Ovary (tissue), 9 donors: ENCODE measurements around the gene MAP3K1. TPM values are rescaled to one million over a fixed set of nuclear protein-coding genes. Genes with fewer than 3 reads are reported as not detected.

Experiments
- DNase-seq, 5 donors: peaks; one replicate each; pipeline ENCODE4 v3.0.0-alpha.2; 2019 to 2020
- H3K27ac ChIP-seq, 2 donors: fragments of 200-600 bp; one replicate each; pipeline versions ENCODE4 v1.5.1 to v1.8.0; 2019 to 2022
- H3K27me3 ChIP-seq: fragments of 200-600 bp; one replicate; pipeline ENCODE4 v1.8.0; 2022
- H3K36me3 ChIP-seq: fragments of 200-600 bp; sonication (generic); one replicate; pipeline ENCODE4 v1.5.1; 2019
- H3K4me1 ChIP-seq: one replicate; pipeline ENCODE4 v1.8.1; 2013; ENCODE audit warnings: mild to moderate bottlenecking, moderate library complexity; ENCODE audit not compliant: insufficient read depth
- H3K4me3 ChIP-seq: fragments of 200-600 bp; sonication (generic); one replicate; pipeline ENCODE4 v1.5.1; 2017
- H3K9me3 ChIP-seq, 2 donors: fragments of 200-600 bp in 1 of 2; sonication (generic) in 1 of 2; one replicate each; pipeline versions ENCODE4 v1.5.1 to v1.8.1; 2013 to 2019; ENCODE audit warnings: mild to moderate bottlenecking in 1 of 2, moderate library complexity in 1 of 2
- CTCF ChIP-seq, 3 donors: fragments of 450-650 bp in 2 of 3; fragments of 200-600 bp in 1 of 3; IDR thresholded peaks; one replicate each; pipeline versions ENCODE4 v1.5.1 to v1.8.0; 2016 to 2022; ENCODE audit warnings: antibody characterized with exemption in 3 of 3, mild to moderate bottlenecking in 1 of 3
- EP300 ChIP-seq: sonication (generic); formaldehyde crosslinking; IDR thresholded peaks from one replicate; pipeline ENCODE4 v1.6.1; 2017; ENCODE audit warnings: antibody characterized with exemption
- POLR2A ChIP-seq: fragments of 450-650 bp; IDR thresholded peaks from one replicate; pipeline ENCODE4 v1.6.1; 2017; ENCODE audit warnings: antibody characterized with exemption, mild to moderate bottlenecking, moderate library complexity
- WGBS, 3 donors: extraction: QIAGEN DNeasy Blood & Tissue Kit in 1 of 3; methylation state at CpG; one replicate each; pipeline versions ENCODE4 v1.1.5 to v1.1.7; 2013 to 2017; 5-methylcytosine and 5-hydroxymethylcytosine counted together
- intact Hi-C, 4 donors: fragments of 100-400 bp; cut with DNase I; formaldehyde crosslinking; loops; one replicate each; pipeline versions ENCODE4 v1.11.0 to v1.15.1; 2022 to 2023
- polyA plus RNA-seq, 2 donors: library from polyadenylated mRNA; stranded (reverse); fragments of 200-250 nt in 1 of 2; fragments of 350-450 nt in 1 of 2; fragmentation: Illumina TruSeq in 1 of 2; extraction: RNeasy Lipid Tissue Mini Kit (QIAGEN cat#74804) in 1 of 2; gene quantifications; one replicate each; pipeline ENCODE4 v1.2.3, GENCODE V29; 2013 to 2014
- total RNA-seq, 7 donors: library from RNA; depleted of rRNA in 2 of 7; stranded (reverse); fragments of >200 nt in 2 of 7; fragmentation: NEBNext Ultra II Directional in 3 of 7; extraction: Animal tissue kit (Norgen Biotek cat#: 25700) in 3 of 7; gene quantifications; one replicate each; pipeline versions ENCODE4 v1.1.0 to v1.2.4, GENCODE V29; 2016 to 2023
- donor health status: DM: no; HTN: no; CAD: no; lungs with moderate emphysema.
- donor health status: DM: no; HTN: no; CAD: no.
- donor health status: Bipolar disorder and iron deficiency.
- donor health status: DM: yes; HTN: yes; CAD: no.
- donor health status: DM: no; HTN: no; CAD: no.
- donor health status: DM: yes; HTN: yes; CAD: no.

The MAP3K1 gene
- total and polyA plus RNA-seq, 9 donors: 5.4 to 29.8 (median 21.6) TPM

GRCh38 chr5:56881571-56881970 lies 66.2 kb downstream of the MAP3K1 start:
- no peaks in the 10 kb centered on the region for H3K4me1 ChIP-seq
- WGBS, 3 donors: 92 to 97% (median 96%) methylated on average over 5 of the region's 5 CpGs
- no peak overlapping the region for H3K4me3 ChIP-seq
- no peaks in the 10 kb centered on the region for H3K36me3 ChIP-seq
- DNase-seq: no peak
- TF ChIP-seq POLR2A (no peak), EP300 (no peak), CTCF (IDR thresholded peaks at IDR 0.05) (no peak)
- H3K9me3 ChIP-seq: no peaks in the 10 kb centered on the region
- H3K27me3 ChIP-seq: no peaks in the 10 kb centered on the region
- H3K27ac ChIP-seq: no peak overlapping the region
- intact Hi-C loops: no loop called here

GRCh38 chr5:56893251-56893951 lies 78.1 kb downstream of the MAP3K1 start:
- H3K4me3 ChIP-seq: no peak overlapping the region
- WGBS, 3 donors: 92 to 96% (median 96%) methylated on average over 5 of the region's 5 CpGs
- TF ChIP-seq POLR2A: no peak
- no peak for TF ChIP-seq CTCF (IDR thresholded peaks at IDR 0.05)
- TF ChIP-seq EP300: no peak
- H3K9me3 ChIP-seq: no peaks in the 10 kb centered on the region
- no peak for DNase-seq
- intact Hi-C loops: no loop called here
- no peaks in the 10 kb centered on the region for H3K4me1 ChIP-seq
- H3K27me3 ChIP-seq: no peaks in the 10 kb centered on the region
- no peak overlapping the region for H3K27ac ChIP-seq
- H3K36me3 ChIP-seq: no peaks in the 10 kb centered on the region

- no peaks in the 10 kb centered on the region for H3K4me1 ChIP-seq
- WGBS, 3 donors: 96 to 100% (median 99%) methylated on average over 4 of the region's 4 CpGs
- no peak for DNase-seq
- H3K4me3 ChIP-seq: no peak overlapping the region
- TF ChIP-seq POLR2A (no peak), EP300 (no peak), CTCF (IDR thresholded peaks at IDR 0.05) (no peak)
- H3K36me3 ChIP-seq: no peaks in the 10 kb centered on the region
- H3K27me3 ChIP-seq: no peaks in the 10 kb centered on the region
- intact Hi-C loops: loop anchor here in 1 of 4 donors (2.0 kb wide), 1 partner anchor 20 kb away; no protein-coding TSS in a partner anchor
- no peak overlapping the region for H3K27ac ChIP-seq
- H3K9me3 ChIP-seq: no peaks in the 10 kb centered on the region
Observed at GRCh38 chr5:56896763-56897162, 81.4 kb downstream of the MAP3K1 start.

GRCh38 chr5:56898213-56898612 lies 82.9 kb downstream of the MAP3K1 start:
- intact Hi-C loops: no loop called here
- Histone ChIP-seq H3K4me1 (no peaks in the 10 kb centered on the region), H3K27me3 (no peaks in the 10 kb centered on the region), H3K4me3 (no peak overlapping the region), H3K36me3 (no peaks in the 10 kb centered on the region), H3K27ac (no peak overlapping the region), H3K9me3 (no peaks in the 10 kb centered on the region)
- TF ChIP-seq POLR2A (no peak), EP300 (no peak), CTCF (IDR thresholded peaks at IDR 0.05) (no peak)
- DNase-seq: no peak
- WGBS, 3 donors: 89 to 96% (median 95%) methylated on average over 4 of the region's 4 CpGs
